GM12892 (cell line): ENCODE results near the gene SCCPDH.

Experiments used
- POLR2A ChIP-seq: IDR thresholded peaks from 2 replicates; pipeline ENCODE4 v1.6.1; 2011; ENCODE audit warnings: low read depth, low read length, control low read depth
- POLR2AphosphoS5 ChIP-seq: IDR thresholded peaks from 2 replicates; pipeline ENCODE4 v1.6.1; 2011; ENCODE audit warnings: low read depth, low read length, control low read depth

DNA sequence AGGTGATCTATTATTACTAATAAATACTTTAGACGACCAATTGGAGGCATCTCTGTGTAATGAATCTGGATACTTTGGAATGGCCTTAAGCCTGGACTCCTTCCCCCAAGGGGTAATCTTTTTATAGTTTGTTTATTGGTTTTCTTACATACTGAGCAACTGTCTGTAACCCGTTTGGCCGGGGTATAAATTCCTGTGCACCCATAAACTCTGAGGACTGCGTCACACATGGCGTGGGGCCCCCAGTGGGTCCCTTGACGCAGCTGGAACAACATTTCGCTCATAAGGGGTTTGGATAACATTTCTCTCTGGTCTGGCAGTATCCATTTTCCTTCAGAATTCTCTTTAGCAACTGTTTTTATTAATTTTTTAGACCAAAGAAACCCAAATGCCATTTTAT lies 26.5 kb downstream of the SCCPDH start:
- TF ChIP-seq POLR2A (no peak), POLR2AphosphoS5 (no peak)
